ENCODE data around the gene R3HDM2. TPM values are rescaled to one million over a fixed set of nuclear protein-coding genes. Genes with fewer than 3 reads are reported as not detected.

The R3HDM2 gene
- total RNA-seq, 1 donor: 22.3 TPM

GRCh38 chr12:57389033-57389432 lies 41.8 kb downstream of the R3HDM2 start:
- TF ChIP-seq CTCF (IDR thresholded peaks at IDR 0.05; ENCODE audit: insufficient read depth, low read length): no peak
- H3K4me3 ChIP-seq (ENCODE audit: low read depth, low read length): no peak overlapping the region
- DNase-seq (ENCODE audit: low read depth): peak; percentile 80

- TF ChIP-seq CTCF (IDR thresholded peaks at IDR 0.05; ENCODE audit: insufficient read depth, low read length): no peak
- DNase-seq (ENCODE audit: low read depth): no peak
- no peak overlapping the region for H3K4me3 ChIP-seq (ENCODE audit: low read depth, low read length)
Observed at GRCh38 chr12:57388425-57388824, 42.4 kb downstream of the R3HDM2 start.

- no peak for DNase-seq (ENCODE audit: low read depth)
- no peak for TF ChIP-seq CTCF (IDR thresholded peaks at IDR 0.05; ENCODE audit: insufficient read depth, low read length)
- H3K4me3 ChIP-seq (ENCODE audit: low read depth, low read length): no peak overlapping the region
Observed at GRCh38 chr12:57386187-57386720, 44.6 kb downstream of the R3HDM2 start.

GRCh38 chr12:57385586-57385985 lies 45.3 kb downstream of the R3HDM2 start:
- TF ChIP-seq CTCF (IDR thresholded peaks at IDR 0.05; ENCODE audit: insufficient read depth, low read length): no peak
- no peak for DNase-seq (ENCODE audit: low read depth)
- no peak overlapping the region for H3K4me3 ChIP-seq (ENCODE audit: low read depth, low read length)

GRCh38 chr12:57384478-57384877 lies 46.4 kb downstream of the R3HDM2 start:
- no peak for DNase-seq (ENCODE audit: low read depth)
- no peak for TF ChIP-seq CTCF (IDR thresholded peaks at IDR 0.05; ENCODE audit: insufficient read depth, low read length)

GRCh38 chr12:57381693-57382220 lies 49.1 kb downstream of the R3HDM2 start:
- H3K4me3 ChIP-seq (ENCODE audit: low read depth, low read length): no peak overlapping the region
- TF ChIP-seq CTCF (IDR thresholded peaks at IDR 0.05; ENCODE audit: insufficient read depth, low read length): no peak
- no peak for DNase-seq (ENCODE audit: low read depth)

More at GRCh38 chr12:57384478-57384877, 46.4 kb downstream of the R3HDM2 start:
- H3K4me3 ChIP-seq (ENCODE audit: low read depth, low read length): no peak overlapping the region

- H3K4me3 ChIP-seq (ENCODE audit: low read depth, low read length): no peak overlapping the region
- no peak for TF ChIP-seq CTCF (IDR thresholded peaks at IDR 0.05; ENCODE audit: insufficient read depth, low read length)
- no peak for DNase-seq (ENCODE audit: low read depth)
Observed at GRCh38 chr12:57380300-57380699, 50.5 kb downstream of the R3HDM2 start.
